ENCODE results near the gene CPA4.
"Not testable (repeated sequence)": the region's sequence is repeated elsewhere in the genome, so short reads cannot be mapped to it uniquely, and the experiment has no call there.

CPA4 gene, protein sequence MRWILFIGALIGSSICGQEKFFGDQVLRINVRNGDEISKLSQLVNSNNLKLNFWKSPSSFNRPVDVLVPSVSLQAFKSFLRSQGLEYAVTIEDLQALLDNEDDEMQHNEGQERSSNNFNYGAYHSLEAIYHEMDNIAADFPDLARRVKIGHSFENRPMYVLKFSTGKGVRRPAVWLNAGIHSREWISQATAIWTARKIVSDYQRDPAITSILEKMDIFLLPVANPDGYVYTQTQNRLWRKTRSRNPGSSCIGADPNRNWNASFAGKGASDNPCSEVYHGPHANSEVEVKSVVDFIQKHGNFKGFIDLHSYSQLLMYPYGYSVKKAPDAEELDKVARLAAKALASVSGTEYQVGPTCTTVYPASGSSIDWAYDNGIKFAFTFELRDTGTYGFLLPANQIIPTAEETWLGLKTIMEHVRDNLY

DNA sequence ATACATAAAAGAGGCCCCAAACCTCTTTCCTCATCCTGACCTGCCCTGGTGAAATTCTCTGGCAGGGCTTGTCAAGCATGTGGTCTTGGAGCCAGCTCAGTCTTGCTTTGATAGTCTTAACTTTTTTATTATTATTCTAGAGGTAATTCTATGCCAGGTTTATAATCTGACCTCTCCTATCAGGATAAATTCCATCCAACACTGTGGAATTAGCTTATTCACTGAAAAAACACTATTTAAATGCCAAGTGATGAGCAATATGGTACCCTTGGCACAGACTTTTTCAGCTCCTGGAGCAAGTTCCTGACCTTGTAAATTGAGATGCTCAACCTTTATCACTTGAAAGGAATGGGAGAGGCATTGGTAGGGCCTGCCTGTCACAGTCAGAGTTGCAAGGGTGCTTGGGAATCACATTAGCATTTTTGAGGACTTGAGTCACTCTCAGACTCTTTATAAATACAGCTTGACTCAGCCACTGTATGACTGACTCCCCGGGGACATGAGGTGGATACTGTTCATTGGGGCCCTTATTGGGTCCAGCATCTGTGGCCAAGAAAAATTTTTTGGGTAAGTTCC is at the start of gene CPA4:
CPA4 (plus strand) TSS at position 480 of the 576 bp plus-strand sequence; CDS start at position 500, 20 bp downstream.
- no peak for DNase-seq

DNA sequence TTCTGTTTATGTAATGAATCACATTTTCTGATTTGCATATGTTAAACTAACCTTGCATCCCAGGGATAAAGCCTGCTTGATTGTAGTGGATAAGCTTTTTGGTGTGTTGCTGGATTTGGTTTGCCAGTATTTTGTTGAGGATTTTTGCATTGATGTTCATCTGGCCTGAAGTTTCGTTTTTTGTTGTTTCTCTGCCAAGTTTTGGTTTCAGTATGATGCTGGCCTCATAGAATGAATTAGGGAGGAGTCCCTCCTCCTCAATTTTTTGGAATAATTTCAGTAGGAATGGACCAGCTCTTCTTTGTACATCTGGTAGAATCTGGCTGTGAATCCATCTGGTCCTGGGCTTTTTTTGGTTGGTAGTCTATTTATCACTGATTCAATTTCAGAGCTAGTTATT is 49.5 kb upstream of the CPA4 start:
- not testable (repeated sequence) for DNase-seq

GRCh38 chr7:130246491-130246890 is 46.5 kb upstream of the CPA4 start:
- DNase-seq = not testable (repeated sequence)

DNA sequence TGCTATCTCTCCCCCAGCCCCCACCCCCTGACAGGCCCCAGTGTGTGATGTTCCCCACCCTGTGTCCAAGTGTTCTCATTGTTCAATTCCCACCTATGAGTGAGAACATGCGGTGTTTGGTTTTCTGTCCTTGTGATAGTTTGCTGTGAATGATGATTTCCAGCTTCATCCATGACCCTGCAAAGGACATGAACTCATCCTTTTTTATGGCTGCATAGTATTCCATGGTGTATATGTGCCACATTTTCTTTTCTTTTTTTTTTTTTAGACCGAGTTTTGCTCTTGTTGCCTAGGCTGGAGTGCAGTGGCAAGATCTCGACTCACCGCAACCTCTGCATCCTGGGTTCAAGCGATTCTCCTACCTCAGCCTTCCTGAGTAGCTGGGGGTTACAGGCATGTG is 44.1 kb upstream of the CPA4 start:
- not testable (repeated sequence) for DNase-seq

GRCh38 chr7:130249626-130250025 is 43.3 kb upstream of the CPA4 start:
- not testable (repeated sequence) for DNase-seq

DNA sequence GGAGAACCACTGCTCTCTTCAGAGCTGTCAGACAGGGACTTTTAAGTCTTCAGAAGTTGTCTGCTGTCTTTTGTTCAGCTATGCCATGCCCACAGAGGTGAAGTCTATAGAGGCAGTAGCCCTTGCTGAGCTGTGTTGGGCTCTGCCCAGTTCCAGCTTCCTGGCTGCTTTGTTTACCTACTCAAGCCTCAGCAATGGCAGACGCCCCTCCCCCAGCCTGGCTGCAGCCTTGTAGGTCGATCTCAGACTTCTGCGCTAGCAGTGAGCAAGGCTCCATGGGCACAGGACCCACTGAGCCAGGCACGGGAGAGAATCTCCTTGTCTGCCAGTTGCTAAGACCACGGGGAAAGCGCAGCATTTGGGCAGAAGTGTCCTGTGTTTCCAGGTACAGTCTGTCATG is 38.4 kb upstream of the CPA4 start:
- no peak for DNase-seq

- DNase-seq = no peak
These were observed 36.3 kb upstream of the CPA4 start for GRCh38 chr7:130256704-130257103.

DNA sequence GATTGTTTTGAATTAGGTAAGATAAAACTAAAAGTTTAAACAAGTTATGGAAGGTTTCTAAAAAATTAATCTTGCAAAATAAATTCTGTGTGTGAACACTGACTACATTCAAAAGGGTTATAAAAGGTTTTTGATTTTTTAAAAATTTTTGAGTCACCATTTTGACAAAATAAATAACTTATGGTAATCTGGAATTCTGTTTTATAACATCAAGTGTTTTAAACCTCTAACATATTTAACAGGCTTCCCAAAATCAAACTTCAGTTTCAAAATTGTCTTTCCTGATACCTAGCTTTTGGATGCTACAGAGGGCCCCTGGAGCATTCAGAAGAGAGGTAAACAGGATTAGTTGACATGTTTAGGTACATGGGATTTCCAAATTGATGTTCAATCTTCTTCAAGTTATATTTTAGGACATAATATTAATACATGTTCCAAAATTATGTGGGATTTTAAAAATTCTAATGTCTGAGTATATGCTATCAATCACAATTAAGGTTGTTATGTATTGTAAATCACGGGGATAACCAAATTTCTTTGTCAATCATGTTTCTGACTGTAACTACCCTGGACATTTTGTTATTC is 34.4 kb upstream of the CPA4 start:
- DNase-seq = no peak

DNA sequence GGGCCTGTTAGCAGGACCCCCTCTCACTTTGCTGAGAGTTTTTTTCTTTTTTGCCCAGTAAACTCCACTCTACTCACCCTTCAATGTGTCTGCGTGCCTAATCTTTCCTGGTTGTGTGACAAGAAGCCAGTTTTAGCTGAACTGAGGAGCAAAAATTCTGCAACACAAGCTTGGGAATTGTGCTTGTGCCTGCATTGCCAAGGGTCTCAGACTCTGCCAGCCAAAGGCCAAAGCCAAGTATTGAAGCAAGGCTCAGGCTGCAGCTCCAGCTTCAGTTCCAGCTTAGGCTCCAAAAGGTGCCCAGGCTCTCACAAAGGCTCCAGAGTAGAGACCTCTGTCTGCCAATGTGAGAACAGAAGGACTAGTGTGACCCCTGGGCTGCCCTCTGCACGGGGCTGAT is 30.5 kb upstream of the CPA4 start:
- no peak for DNase-seq

- DNase-seq = no peak
These were observed 29.8 kb upstream of the CPA4 start for GRCh38 chr7:130263130-130263529.

GRCh38 chr7:130266258-130266960 is 26.6 kb upstream of the CPA4 start, which contains the start of gene CPA2:
CPA2 (plus strand) TSS chr7:130266863; CDS start chr7:130266882, 19 bp downstream.
- DNase-seq = no peak

DNA sequence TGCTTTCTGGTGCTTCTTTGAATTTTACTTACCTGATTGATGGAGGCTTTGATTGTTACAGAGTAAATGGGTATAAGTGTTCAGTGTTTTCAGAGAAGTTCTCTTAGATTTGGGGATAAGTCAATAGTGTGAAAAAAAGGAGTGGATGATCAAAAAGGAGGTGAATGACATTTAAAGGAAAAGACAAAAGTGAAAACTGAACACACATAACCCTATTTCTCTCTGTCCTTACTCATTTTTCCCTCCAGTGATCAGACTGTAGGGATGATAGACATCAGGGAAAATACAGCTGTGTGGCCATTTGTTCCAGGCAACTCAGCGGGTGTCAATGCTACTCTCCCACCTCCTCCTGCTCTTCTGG is 26.0 kb upstream of the CPA4 start:
- no peak for DNase-seq

GRCh38 chr7:130268463-130269317 is 24.3 kb upstream of the CPA4 start:
- no peak for DNase-seq

DNA sequence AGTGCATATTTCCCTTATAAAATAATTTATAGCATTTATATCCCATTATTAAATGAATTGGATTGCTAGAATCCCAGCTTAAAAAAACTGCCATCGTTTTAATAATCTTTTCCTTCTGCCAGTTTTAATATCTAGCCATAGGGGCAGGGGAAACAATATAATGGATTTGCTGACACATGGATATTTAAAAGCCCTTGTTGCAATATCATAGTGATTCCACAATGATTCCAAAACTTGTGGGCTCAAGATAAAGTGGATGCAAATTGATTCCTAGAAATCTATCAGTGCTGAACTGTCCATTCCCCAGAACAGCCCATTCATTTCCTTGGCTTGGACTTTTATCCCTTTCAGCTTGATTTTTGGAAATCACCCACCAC is 23.7 kb upstream of the CPA4 start:
- DNase-seq = no peak

DNA sequence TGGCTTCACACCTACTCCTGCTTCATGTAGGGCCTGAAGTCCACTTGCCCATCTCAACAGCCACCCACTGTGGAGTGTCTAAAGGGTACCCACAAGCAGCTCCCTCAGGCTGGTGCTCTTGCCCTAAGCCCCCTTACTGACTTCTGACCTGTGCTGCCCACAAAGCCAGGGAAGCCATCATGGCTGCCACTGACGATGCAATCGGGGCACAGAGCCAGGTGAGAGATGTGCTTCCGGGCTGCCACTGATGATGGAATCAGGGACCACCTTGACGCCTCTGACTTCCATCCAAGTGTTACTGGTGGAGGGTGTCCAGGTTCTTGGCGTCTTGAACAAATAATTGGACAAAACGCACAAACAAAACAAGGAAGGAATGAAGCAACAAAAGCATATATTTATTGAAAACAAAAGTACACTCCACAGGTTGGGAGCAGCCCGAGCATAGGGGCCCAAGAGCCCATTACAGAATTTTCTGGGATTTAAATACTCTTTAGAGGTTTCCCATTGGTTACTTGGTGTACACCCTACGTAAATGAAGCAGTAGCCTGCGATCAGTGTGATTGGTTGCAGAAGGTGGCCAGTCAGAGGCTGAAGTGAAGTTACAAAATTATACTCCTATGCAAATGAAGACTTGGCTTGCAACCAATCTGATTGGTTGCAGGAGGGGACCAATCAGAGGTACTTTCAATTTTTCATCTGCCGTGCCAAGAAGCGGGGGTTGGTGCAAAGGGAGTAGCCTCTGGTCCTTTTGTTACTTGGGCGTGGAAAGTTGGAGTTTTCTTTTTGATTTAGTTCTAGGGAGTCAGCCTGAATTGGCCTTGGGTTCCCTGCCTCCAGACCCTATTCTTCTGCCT is 21.8 kb upstream of the CPA4 start:
- DNase-seq = no peak

- DNase-seq = no peak
These were observed 20.4 kb upstream of the CPA4 start for GRCh38 chr7:130272381-130273080.

- no peak for DNase-seq
These were observed 19.7 kb upstream of the CPA4 start for GRCh38 chr7:130273081-130273932.

- no peak for DNase-seq
These were observed 19.1 kb upstream of the CPA4 start for GRCh38 chr7:130273933-130274255.

GRCh38 chr7:130274296-130274695 is 18.7 kb upstream of the CPA4 start:
- no peak for DNase-seq

DNA sequence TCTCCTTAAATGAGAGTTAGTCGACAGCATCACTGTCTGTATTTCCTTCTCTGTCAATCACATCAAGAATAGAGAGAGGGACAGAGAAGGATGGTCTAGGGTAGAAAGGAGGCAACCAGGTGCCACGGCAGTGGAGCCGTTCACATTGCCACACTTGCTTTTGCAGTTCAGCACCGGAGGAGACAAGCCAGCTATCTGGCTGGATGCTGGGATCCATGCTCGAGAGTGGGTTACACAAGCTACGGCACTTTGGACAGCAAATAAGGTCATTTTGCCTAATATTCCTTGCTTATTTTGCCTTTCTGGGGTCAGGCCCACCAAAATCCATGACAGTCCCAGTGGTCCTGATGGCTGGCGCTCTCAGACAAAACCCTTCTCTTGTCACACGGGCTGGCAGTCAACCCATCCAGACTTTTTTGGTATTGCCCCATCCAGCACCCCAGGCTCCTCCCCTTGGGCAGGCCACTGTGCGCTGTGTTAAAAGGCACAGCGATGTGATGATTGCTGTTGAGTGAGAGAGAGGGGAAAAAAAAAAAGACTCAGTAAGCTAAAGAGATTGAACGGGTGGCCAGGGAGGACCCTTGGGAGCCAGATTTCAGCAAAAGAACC is 17.9 kb upstream of the CPA4 start:
- DNase-seq = no peak

Data from stimulated activated CD8-positive, alpha-beta memory T cell treated with anti-CD3 and anti-CD28 coated beads, Interleukin-4, amount 100 ng/mL, for 48 hours (primary cell).